Neural cell (in vitro differentiated cells): ENCODE measurements around the gene ODAD3. TPM values are rescaled to one million over a fixed set of nuclear protein-coding genes. Genes with fewer than 3 reads are reported as not detected.

Experiments
- polyA plus RNA-seq: library from polyadenylated mRNA; depleted of rRNA; stranded (reverse); fragments of >200 nt; gene quantifications from 2 replicates; pipeline ENCODE4 v1.2.3, GENCODE V29; 2014
- small RNA-seq, 3 experiments: library from RNA; depleted of rRNA; stranded (forward); fragments of <200 nt; gene quantifications; one replicate each; pipeline ENCODE3, GENCODE V24; 2012

The ODAD3 gene
- polyA plus RNA-seq, 1 donor from 2014 or later = 3.4 TPM

Small RNA genes lying within 50 kb of the gene (small RNA-seq; reads per million reads assigned to genes)
- gene RF00019 = 0 to 1.2 (median 0) reads per million in 3 experiments

Other genes with a start within 250 kb of the ODAD3 start
- gene KANK2, start 237.6 kb downstream of the ODAD3 start, polyA plus RNA-seq = 0.25 and 0.26 TPM in 2 replicates
- gene ANGPTL8, start 195.5 kb downstream of the ODAD3 start, polyA plus RNA-seq = not detected in 2 replicates
- gene DOCK6, start 172.6 kb downstream of the ODAD3 start, polyA plus RNA-seq = 0.48 TPM in 1 of 2 replicates, not detected in the other
- gene TSPAN16, start 139.0 kb downstream of the ODAD3 start, polyA plus RNA-seq = not detected in 2 replicates
- 16.7 and 19.3 TPM in 2 replicates for gene RAB3D, start 95.5 kb downstream of the ODAD3 start, polyA plus RNA-seq
- gene TMEM205, start 88.9 kb downstream of the ODAD3 start, polyA plus RNA-seq = 113 and 136 TPM in 2 replicates
- gene CCDC159, start 88.6 kb downstream of the ODAD3 start, polyA plus RNA-seq = 2.4 TPM in 1 of 2 replicates, not detected in the other
- 44.1 and 47.6 TPM in 2 replicates for gene PLPPR2, start 79.7 kb downstream of the ODAD3 start, polyA plus RNA-seq
- 2.1 and 2.4 TPM in 2 replicates for gene SWSAP1, start 60.5 kb downstream of the ODAD3 start, polyA plus RNA-seq
- 3.1 and 5.8 TPM in 2 replicates for gene EPOR, start 50.8 kb downstream of the ODAD3 start, polyA plus RNA-seq
- not detected in 2 replicates for gene RGL3, start 15.8 kb downstream of the ODAD3 start, polyA plus RNA-seq
- 29.6 and 70.2 TPM in 2 replicates for gene PRKCSH, start 514 bp upstream of the ODAD3 start, polyA plus RNA-seq
- 38.7 and 68.9 TPM in 2 replicates for gene ELAVL3, start 45.9 kb upstream of the ODAD3 start, polyA plus RNA-seq
- gene ZNF653, start 70.7 kb upstream of the ODAD3 start, polyA plus RNA-seq = 16.5 and 24.6 TPM in 2 replicates
- gene ECSIT, start 94.0 kb upstream of the ODAD3 start, polyA plus RNA-seq = 98.3 and 99.0 TPM in 2 replicates
- gene CNN1, start 103.7 kb upstream of the ODAD3 start, polyA plus RNA-seq = 0.18 TPM in 1 of 2 replicates, not detected in the other
- gene ELOF1, start 124.1 kb upstream of the ODAD3 start, polyA plus RNA-seq = 38.0 and 64.8 TPM in 2 replicates
- gene ACP5, start 142.5 kb upstream of the ODAD3 start, polyA plus RNA-seq = not detected in 2 replicates
- 84.3 and 91.6 TPM in 2 replicates for gene ZNF627, start 162.4 kb upstream of the ODAD3 start, polyA plus RNA-seq